Measurements from ENCODE around the gene CADPS2.

CADPS2 gene

DNA sequence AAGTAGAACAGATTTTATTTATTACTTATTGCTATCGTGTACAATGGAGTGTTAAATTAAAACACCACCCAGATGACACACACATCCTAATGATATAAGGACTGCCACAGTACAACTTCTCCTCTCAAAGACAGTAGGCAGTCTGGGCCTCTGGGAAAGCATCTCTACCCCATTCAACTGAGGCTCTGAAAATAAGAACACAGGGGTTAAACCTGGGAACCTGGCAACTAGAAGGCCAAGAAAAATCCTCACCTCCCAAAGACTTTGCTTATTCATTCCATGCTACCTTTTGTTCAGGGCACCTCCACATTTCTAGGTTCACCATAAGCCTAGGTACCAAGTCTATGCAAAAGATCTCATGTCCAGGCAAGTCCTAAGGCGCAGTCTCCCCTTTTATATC is 456.3 kb downstream of the CADPS2 start:
- DNase-seq = no peak

DNA sequence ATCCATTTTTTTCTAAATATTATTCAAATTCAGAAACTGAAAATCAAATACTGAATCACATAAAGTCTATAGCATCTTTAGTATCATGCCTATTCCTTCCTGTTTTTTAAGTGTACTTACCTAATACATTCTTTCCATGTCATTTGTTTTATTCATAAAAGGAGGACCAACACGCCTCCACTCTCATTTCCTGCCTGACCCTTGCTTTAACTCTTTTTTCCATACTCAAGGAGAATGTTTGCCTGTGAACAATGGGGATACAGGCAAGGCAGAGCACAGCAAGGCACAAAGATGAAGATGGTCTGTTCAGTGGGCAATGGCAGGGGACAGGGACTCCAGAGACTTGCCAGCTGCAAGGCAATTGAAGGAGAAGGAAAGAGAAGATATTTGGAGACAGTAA is 460.5 kb downstream of the CADPS2 start:
- no peak for DNase-seq

DNA sequence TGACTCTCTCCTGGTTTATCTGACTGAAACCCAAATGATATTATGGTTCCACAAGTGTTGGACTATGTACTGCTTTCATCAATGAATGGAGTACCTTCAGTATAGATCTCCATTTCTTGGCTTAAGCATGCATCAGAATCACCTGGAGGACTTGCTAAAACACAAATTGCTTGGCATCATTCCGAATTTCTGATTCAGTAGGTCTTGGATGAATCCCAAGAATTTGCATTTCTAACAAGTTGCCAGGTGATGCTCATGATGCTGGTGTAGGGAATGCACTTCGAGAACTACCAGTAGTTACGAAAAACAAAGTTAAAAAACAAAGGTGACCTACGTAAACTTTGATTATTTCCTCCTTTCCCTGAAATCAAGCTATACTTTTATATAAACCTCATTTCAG is 462.7 kb downstream of the CADPS2 start:
- no peak for DNase-seq

DNA sequence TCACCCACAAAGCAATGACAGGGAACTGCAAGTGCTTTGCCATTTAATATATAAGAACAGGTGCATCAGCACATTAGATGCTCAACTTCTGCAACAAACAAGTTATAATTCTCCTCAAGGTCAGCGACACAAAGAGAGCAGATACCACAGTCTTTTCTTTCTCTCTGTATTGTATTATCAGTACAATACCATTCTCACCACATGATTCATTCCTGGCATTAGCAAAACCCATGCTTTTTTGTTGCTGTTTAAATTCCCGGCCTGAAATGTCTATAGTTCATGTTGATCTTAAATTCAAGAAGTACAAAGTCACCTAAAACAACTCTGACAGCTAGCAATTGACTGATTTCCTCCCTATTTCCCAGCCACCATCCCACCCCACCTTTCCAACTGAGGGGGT is 469.9 kb downstream of the CADPS2 start:
- DNase-seq = no peak

DNA sequence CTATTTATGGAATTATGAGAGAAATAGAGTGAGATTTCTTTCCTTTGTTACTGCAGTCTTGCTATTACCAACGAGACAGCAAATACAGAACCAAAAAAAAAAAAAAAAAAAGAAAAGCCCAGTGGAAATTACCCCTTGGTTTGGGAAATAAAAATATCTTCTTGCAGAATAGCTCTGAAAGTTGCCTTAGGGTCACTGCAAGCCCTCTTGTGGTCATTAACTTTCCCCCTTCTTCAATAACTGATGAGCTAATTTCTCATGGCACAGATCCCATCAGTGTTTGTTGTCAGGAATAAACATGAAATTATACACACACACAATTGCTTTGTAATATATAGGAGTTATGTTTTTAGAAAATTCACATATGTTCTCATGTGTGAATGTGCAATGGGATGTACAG is 470.8 kb downstream of the CADPS2 start:
- DNase-seq = no peak

DNA sequence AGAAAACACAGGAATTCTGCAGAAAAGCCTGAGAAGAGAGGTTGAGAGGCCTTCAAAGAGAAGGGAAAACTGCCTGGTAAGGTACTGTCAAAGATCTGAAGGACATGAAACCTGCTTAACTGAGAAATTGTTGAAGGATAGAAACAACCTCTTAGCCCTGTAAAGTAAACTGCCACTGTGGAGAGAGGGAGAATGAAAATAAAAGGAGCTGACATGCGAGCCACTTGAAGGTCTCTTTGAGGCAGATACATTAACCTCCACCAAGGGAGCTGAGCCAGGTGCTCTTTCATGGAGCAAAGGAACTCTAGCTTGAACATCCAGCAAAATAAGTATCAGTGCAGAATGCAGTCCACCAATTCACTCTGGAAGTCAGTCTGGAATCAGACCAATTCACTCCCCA is 472.9 kb downstream of the CADPS2 start:
- DNase-seq = no peak

DNA sequence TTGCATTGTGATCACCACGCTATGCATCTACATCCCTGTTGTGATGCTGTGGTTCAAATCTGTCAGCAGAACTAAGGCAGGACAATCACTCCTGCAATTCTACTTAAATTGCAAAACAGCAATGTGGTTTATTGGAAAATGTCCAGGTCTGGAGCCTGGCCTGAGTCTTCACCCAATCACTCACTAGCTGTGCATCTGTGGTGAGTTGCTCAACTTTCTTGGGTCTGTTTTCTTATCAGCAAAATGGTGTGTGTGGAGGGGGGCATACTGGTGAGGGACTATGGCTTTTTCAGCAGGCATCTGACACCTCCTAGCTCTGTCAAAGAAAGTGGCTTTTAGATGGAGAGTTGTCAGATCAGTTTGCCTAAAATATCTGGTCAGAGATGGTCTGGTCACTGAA is 473.4 kb downstream of the CADPS2 start:
- peak; percentile 25 for DNase-seq

DNA sequence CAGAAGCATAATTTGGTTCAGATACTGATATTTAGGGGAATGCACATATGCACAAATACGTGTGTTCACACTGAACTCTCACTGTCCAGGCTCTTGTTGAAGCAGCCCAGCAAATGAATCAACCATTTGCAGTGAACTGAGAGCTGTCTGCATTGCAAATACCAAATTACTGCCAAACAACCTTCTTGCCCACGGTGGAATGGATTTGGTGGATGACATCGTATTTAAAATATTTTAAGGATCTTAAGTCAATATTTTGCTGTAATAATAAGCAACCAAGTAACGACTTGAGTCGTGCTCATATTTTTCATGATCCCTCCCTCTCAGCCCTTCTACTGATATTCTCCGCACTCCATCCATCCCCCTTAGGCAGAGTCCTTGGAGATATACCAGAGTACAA is 473.8 kb downstream of the CADPS2 start:
- peak; percentile 4 for DNase-seq

DNA sequence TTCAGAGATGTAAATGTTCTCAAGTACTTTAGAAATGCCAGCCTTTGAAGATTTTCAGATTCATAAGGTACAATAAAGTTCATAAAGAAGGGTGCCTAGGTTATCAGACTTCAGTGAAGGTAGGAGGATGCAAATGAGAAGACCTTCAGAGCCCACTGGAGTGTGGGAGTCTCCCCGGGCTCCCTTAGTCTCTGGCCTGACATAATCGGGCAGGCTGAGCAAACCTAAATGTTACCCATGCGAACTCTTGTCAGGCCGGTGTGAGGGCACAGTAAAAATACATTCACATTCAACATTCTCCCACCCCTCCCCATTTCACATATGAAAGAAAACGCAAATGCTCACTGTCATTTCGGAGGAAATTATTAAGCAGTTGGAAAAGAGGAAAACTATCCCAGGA is 479.1 kb downstream of the CADPS2 start:
- DNase-seq = no peak

DNA sequence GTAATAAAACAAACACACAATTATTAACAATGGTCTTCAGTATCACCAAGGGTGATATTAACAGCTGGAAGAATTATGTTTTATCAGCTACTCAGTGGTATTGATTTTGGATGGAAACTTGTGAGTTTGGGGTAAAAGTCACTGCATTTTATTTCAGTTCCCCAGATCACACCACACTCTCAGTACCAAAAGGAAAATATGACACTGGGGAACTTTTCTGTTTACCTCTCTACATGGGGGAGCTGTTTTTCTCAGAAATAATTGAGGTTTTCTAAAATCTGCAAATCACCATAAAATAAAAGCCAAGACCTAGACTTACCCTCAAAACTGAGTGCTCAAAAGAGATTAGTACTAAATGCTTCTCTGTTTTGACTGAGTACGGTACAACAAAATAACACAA is 483.1 kb downstream of the CADPS2 start:
- no peak for DNase-seq

DNA sequence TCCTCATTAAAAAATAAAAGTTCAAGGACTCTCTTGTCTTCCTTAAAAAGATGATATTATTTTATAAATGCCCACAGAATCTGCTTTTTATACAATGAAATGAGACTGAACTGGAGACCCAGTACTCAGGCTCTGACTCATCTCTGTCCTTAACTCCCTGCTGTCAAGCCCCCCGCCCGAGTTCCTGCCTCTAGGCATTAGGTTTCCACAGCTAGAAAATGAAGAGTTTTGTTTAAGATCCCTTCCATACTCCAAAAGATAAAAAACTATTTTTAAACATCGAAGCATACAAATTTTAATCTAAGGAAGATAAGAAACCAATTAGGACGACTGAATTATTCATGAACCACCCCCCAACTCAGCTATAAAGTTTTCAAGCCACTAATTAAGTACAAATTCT is 484.0 kb downstream of the CADPS2 start:
- no peak for DNase-seq

DNA sequence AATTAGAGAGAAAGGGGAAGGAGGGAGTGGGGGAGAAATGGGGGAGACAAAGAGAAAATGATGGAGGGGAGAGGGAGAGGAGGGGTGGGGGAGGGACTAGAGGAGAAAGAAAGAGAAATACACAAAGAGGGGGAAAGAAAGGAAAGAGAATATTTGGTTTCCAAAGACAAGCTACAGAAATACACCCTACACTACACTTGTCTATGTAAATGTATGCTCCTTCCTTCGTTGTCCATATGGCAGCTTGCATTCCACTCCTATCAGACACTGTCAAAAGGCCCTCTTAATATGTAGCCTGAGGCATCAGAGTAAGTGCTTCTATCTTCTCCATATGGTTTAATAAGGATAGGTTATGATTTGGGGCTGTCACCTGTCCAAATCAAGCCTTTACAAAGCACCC is 488.9 kb downstream of the CADPS2 start:
- no peak for DNase-seq

DNA sequence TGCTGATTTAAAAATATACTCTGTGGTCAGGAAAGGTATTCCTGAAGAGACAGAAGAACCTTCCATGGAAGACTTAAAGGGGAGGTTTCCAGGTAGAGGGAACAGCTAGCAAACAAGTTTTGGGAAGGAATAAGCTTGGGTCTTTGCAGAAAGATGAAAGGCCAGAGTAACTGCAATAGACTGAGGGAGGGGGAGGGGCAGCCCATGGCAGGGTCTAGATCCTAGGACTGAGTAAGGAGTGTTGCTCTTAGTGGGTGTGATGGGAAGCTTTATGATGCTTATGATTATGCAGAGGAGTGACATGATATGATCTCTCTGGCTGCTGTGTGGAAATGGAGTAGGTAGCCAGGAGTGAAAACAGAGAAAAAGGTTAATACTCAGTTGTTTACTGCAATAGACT is 491.7 kb downstream of the CADPS2 start:
- DNase-seq = no peak

DNA sequence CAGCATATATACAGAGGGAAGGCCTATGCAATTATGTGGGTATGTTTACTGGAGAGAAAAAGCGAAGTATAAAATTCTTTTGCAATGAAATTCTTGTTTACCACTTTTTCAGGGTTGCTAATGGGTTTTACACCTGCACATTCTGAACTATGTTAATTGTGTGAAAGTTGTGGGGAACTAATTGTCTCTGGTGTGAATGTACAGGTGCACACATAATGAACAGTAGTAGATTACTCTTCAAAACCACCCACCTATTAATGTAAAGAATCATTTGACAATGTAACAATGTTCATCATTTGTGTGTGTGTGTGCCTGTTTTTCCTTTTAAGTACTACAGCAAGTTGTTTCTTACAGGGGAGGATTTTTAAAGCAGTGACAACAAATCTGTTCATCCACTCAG is 501.7 kb downstream of the CADPS2 start:
- no peak for DNase-seq

DNA sequence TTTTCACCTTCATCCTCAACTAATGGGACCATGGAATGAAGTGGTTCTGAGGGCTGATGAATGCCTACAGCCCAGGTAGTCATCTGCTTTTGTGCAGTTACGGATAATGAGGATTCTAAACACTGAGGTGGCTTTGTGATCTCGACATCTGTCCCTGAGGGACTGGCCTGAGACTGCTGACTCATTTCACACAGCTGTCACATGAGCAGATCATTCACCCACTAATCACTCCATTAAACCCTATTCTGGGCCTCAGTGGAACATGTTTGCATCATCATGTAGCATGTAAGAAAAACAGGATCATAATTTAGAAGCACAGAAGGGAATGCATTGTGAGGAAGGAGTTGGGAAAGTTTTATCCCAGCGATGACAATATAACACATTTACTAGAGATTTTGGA is 502.3 kb downstream of the CADPS2 start:
- DNase-seq = no peak

DNA sequence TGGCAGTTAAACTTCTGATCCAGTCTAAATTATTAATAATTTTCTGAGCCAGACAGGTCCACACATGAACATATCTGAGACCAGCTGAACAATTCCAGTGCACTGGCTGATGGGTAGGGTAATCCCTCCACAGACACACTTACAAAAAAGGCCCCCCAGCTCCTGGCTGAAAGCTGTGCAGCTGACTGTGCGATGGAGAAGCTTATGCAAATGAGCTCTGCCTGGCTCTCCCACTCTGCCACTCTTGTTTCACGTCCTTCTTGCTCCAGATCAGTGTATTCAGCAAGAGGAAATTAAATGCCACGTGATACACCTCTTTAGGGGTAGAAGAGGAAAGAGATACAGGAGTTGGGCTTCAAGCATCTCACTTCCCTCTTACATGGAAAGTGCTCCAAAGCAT is 505.3 kb downstream of the CADPS2 start:
- no peak for DNase-seq

DNA sequence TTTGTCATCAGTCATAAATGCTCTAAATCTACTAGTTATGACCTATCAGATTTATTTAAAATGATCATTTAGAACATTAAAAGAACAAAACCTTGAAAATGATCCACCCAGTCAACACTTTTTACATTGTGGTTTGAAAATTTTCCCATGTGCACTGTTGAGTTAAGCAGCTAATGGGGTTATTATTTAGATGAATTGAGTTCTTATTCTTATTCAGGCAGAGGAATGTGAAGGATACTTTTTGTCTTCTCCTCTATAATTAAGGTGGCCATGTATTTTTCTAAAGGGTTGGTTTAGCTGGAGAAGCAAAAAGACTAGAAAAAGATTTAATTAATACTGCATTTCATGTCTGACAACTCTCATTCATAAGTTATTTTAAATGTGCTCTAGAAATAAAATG is 506.8 kb downstream of the CADPS2 start:
- DNase-seq = no peak

DNA sequence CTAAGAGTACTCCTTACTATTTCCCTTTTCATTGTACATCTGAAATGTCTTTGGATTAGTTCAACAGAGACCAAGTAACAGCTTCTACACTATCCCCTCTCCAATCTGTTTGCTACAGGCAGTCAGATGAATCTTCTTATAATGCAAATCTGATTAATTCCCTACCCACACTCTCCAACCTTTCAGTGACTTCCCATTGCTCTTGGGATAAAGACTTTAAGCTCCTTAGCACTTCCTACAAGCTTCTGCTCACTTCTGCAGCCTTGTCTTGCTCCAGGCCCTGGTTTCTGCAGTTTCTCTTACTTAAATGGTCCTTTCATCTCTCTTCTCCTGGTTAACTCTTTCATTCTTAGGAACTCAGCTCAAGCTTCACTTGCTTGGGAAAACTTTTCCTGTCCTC is 516.5 kb downstream of the CADPS2 start:
- no peak for DNase-seq

DNA sequence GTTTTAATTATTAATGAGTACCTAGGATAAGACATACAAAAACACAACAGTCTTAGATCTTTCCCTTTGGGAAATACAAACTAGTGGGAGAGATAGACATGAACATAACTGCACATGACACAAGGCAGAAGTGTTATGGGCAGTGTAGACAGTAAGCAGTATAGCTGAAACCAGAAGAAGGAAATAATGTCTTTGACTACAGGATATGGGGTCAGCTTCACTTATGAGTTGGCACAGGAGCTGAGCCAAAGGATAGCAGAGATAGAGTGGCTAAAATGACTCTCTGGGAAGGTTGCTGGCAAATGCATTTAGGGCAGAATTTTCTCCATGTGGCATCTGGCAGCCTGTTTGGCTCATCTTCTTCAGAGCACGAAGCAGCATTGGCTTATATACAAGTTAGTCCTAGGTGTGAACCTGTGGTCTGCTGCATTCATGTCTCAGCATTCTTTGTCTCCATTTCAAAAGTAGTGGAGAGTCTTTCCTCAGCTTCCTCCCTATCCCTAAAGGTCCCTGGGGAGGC is 521.4 kb downstream of the CADPS2 start:
- DNase-seq = no peak

DNA sequence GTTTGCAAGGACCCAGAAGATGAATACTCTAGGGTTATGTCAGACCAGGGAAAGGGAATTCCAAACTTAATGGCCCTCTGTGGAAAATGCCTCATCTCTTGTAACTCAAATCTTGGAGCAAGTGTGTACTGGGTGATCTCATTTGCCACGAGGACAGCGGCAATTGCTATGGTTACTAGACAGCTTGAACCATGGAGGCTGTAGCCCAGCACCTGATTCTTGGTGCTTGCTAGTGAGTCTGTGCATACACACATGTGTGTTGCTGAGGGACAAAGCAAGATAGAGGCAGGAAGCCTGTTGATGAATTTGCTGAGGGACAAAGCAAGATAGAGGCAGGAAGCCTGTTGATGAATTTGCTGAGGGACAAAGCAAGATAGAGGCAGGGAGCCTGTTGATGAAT is 523.1 kb downstream of the CADPS2 start:
- DNase-seq = no peak

DNA sequence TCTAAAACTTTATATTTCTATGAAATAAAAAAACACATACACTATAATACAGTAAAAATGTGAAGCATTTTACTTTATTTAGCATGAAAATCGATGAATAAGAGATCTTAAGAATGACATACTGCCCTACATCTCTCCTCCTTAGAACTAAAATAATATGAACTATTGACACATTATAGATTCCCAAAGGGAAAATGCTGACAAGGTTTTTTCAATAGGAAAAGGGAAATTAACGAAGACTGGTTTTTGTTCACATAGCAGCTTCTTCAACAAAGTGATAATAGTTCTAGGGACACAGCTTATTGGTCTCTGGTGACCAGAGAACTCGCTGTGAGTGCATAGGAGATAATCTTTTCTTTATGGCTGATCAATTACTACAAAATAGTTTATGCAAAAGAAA is 523.8 kb downstream of the CADPS2 start:
- DNase-seq = no peak

DNA sequence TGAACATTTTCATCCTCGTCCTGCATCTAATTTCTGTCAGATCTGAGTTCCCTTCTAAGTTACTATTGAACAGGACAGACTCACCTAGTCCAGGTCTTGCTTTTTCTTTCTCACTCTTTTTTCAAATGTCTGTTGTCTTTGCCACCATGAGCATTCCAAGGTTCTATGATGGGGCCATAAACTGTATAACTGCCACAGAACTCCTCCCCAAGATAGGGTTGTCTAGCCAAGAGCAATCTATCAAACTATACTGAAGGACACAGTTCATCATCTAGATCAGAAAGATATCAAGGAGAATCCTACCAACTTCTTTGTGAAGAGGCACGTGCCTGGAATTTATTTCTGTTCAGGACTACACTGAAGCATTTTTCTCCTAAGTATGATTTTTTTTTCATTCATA is 531.6 kb downstream of the CADPS2 start:
- DNase-seq = no peak

DNA sequence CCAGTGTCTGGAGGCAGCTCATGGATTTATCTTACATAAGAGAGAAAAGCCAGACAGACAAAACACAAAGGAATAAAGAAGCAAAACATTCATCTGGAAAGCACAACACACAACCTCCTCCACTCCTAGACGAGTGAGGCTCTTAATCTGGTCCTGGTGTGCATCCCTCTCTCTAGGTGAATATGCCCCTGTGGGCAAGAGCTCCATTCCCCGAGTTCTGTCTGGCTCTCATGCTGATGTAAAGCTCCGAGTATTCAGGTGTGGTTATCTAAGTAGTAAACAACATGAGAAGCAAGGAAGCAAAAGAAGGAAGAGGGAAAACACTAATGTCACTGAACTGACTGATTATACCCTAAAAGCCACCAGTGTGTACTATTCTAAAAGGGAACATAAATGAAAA is 533.8 kb downstream of the CADPS2 start:
- no peak for DNase-seq

DNA sequence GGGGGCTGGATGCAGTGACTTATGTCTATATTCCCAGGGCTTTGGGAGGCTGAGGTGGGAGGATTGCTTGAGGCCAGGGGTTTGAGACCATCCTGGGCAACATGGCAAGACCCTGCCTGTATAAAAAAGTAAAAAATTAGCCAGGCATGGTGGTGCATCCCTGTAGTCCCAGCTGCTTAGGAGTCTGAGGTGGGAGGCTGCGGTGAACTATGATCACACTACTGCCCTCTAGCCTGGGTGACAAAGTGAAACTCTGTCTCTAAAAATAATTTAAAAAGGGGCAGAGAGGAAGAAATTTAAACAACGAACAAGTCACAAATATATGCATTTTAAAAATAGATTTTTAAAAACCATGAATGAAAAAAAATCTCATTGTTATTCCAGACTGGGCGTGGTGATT is 535.6 kb downstream of the CADPS2 start:
- no peak for DNase-seq

DNA sequence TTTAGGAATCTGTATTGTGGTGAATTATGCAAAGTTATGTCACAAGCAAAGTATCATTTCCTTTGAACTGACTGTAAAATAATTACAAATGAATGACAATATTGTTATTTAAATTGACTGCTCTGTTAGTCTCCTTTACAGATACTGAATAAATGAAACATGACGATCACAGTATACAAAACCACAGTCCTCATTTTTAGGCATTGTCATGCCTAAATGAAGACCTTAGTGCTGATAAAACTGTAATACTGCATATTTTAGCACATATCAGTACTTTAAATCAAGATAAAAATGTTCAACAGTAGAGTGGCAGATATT is 542.0 kb downstream of the CADPS2 start:
- DNase-seq = no peak

DNA sequence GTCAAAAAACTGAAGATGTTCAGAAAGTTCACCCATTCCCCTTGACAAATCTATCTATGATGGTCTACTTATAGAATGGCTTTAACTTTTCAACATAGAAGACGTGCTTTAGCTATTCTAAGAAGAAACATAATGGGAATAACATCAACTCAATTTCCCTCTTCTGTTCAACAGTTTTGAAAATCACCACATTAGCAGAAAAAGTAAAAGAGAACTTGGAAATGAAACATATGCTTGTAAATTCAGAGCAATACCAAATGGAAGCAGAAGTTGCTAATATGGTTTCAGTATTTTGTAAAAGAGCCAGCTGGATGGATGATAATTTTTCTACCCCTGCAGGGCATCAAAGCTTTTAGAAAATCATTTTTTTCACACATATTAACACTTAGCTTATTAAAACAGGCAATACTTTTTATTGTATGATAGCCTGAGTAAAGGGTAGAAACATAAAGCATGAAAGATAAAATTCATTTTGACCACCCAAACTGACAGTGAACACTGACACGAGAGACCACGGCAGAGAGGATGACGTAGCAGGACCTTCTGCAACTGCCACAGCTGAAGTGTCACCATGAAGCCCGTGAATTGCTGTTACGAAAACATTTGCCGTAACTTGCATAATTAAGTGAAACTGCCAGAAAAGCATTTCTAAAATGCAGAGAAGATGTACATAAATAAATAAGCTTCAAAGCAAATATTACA is 542.5 kb downstream of the CADPS2 start:
- DNase-seq = no peak

All from EL (cell line).